ENCODE data around the gene ASCC1. TPM values are rescaled to one million over a fixed set of nuclear protein-coding genes. Genes with fewer than 3 reads are reported as not detected.

The ASCC1 gene
- total and polyA plus RNA-seq, 2 donors (not counting 1 experiment from before 2014, with no cell fraction given): 40.2 to 42.1 TPM

GRCh38 chr10:72253578-72253977 lies 37.5 kb upstream of the ASCC1 start:
- H2AFZ ChIP-seq (ENCODE audit: low read length): no peak overlapping the region
- no peak overlapping the region for H3K27ac ChIP-seq (ENCODE audit: insufficient read depth, low read length)
- no peak overlapping the region for H3K4me3 ChIP-seq (replicated peaks in 1 of 4; ENCODE audit: control extremely low read depth in 1 of 4, insufficient read depth in 1 of 4, low read depth in 3 of 4, low read length in 4 of 4)
- no peak for DNase-seq (ENCODE audit: low read depth in 2 of 2)
- no peaks in the 10 kb centered on the region for H3K79me2 ChIP-seq (ENCODE audit: control insufficient read depth, insufficient read depth, low read length)
- H4K20me1 ChIP-seq (ENCODE audit: control insufficient read depth, extremely low read depth, insufficient read depth, low read length): no peaks in the 10 kb centered on the region
- no peak overlapping the region for H3K9ac ChIP-seq (ENCODE audit: insufficient read depth, low read length)
- no peak for TF ChIP-seq EZH2 (IDR thresholded peaks at IDR 0.05; ENCODE audit: low read length, missing control alignments)
- TF ChIP-seq, protein P1, sequence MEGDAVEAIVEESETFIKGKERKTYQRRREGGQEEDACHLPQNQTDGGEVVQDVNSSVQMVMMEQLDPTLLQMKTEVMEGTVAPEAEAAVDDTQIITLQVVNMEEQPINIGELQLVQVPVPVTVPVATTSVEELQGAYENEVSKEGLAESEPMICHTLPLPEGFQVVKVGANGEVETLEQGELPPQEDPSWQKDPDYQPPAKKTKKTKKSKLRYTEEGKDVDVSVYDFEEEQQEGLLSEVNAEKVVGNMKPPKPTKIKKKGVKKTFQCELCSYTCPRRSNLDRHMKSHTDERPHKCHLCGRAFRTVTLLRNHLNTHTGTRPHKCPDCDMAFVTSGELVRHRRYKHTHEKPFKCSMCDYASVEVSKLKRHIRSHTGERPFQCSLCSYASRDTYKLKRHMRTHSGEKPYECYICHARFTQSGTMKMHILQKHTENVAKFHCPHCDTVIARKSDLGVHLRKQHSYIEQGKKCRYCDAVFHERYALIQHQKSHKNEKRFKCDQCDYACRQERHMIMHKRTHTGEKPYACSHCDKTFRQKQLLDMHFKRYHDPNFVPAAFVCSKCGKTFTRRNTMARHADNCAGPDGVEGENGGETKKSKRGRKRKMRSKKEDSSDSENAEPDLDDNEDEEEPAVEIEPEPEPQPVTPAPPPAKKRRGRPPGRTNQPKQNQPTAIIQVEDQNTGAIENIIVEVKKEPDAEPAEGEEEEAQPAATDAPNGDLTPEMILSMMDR (conservative IDR thresholded peaks at IDR 0.05 in 1 of 2, IDR thresholded peaks at IDR 0.05 in 1 of 2; ENCODE audit: low read depth in 1 of 2, low read length in 2 of 2): no peak
- H3K4me1 ChIP-seq (ENCODE audit: control insufficient read depth, extremely low read depth, insufficient read depth, low read length): peaks cover 17% of the 10 kb centered on the region
- H3K36me3 ChIP-seq (ENCODE audit: control insufficient read depth, insufficient read depth, low read length): no peaks in the 10 kb centered on the region
- H3K9me3 ChIP-seq (ENCODE audit: control insufficient read depth, insufficient read depth, low read depth, low read length): no peaks in the 10 kb centered on the region
- no peak overlapping the region for H3K4me2 ChIP-seq (ENCODE audit: extremely low read depth, insufficient read depth, low read length)
- no peaks in the 10 kb centered on the region for H3K27me3 ChIP-seq (ENCODE audit: control insufficient read depth, insufficient read depth, low read length)

- Histone ChIP-seq H3K9me3 (ENCODE audit: control insufficient read depth, insufficient read depth, low read depth, low read length) (no peaks in the 10 kb centered on the region), H3K79me2 (ENCODE audit: control insufficient read depth, insufficient read depth, low read length) (no peaks in the 10 kb centered on the region), H3K27ac (ENCODE audit: insufficient read depth, low read length) (no peak overlapping the region), H3K4me2 (ENCODE audit: extremely low read depth, insufficient read depth, low read length) (no peak overlapping the region), H3K27me3 (ENCODE audit: control insufficient read depth, insufficient read depth, low read length) (no peaks in the 10 kb centered on the region), H3K9ac (ENCODE audit: insufficient read depth, low read length) (no peak overlapping the region), H3K36me3 (ENCODE audit: control insufficient read depth, insufficient read depth, low read length) (no peaks in the 10 kb centered on the region), H3K4me3 (replicated peaks in 1 of 4; ENCODE audit: control extremely low read depth in 1 of 4, insufficient read depth in 1 of 4, low read depth in 3 of 4, low read length in 4 of 4) (no peak overlapping the region), H3K4me1 (ENCODE audit: control insufficient read depth, extremely low read depth, insufficient read depth, low read length) (peaks cover 20% of the 10 kb centered on the region), H4K20me1 (ENCODE audit: control insufficient read depth, extremely low read depth, insufficient read depth, low read length) (no peaks in the 10 kb centered on the region), H2AFZ (ENCODE audit: low read length) (no peak overlapping the region)
- no peak for DNase-seq (ENCODE audit: low read depth in 2 of 2)
- TF ChIP-seq, protein P1 (conservative IDR thresholded peaks at IDR 0.05 in 1 of 2, IDR thresholded peaks at IDR 0.05 in 1 of 2; ENCODE audit: low read depth in 1 of 2, low read length in 2 of 2): no peak
- TF ChIP-seq EZH2 (IDR thresholded peaks at IDR 0.05; ENCODE audit: low read length, missing control alignments): no peak
These were observed 36.9 kb upstream of the ASCC1 start for GRCh38 chr10:72252972-72253371.

- Histone ChIP-seq H4K20me1 (ENCODE audit: control insufficient read depth, extremely low read depth, insufficient read depth, low read length) (no peaks in the 10 kb centered on the region), H3K9me3 (ENCODE audit: control insufficient read depth, insufficient read depth, low read depth, low read length) (no peaks in the 10 kb centered on the region), H3K4me2 (ENCODE audit: extremely low read depth, insufficient read depth, low read length) (no peak overlapping the region), H3K27me3 (ENCODE audit: control insufficient read depth, insufficient read depth, low read length) (no peaks in the 10 kb centered on the region), H3K79me2 (ENCODE audit: control insufficient read depth, insufficient read depth, low read length) (no peaks in the 10 kb centered on the region), H3K9ac (ENCODE audit: insufficient read depth, low read length) (no peak overlapping the region), H2AFZ (ENCODE audit: low read length) (no peak overlapping the region), H3K4me1 (ENCODE audit: control insufficient read depth, extremely low read depth, insufficient read depth, low read length) (peaks cover 20% of the 10 kb centered on the region), H3K36me3 (ENCODE audit: control insufficient read depth, insufficient read depth, low read length) (no peaks in the 10 kb centered on the region), H3K27ac (ENCODE audit: insufficient read depth, low read length) (no peak overlapping the region), H3K4me3 (replicated peaks in 1 of 4; ENCODE audit: control extremely low read depth in 1 of 4, insufficient read depth in 1 of 4, low read depth in 3 of 4, low read length in 4 of 4) (no peak overlapping the region)
- no peak for TF ChIP-seq EZH2 (IDR thresholded peaks at IDR 0.05; ENCODE audit: low read length, missing control alignments)
- TF ChIP-seq, protein P1 (conservative IDR thresholded peaks at IDR 0.05 in 1 of 2, IDR thresholded peaks at IDR 0.05 in 1 of 2; ENCODE audit: low read depth in 1 of 2, low read length in 2 of 2): no peak
- no peak for DNase-seq (ENCODE audit: low read depth in 2 of 2)
These were observed 35.6 kb upstream of the ASCC1 start for GRCh38 chr10:72251635-72252034.
